ENCODE results near the gene ZNF835. TPM values are rescaled to one million over a fixed set of nuclear protein-coding genes. Genes with fewer than 3 reads are reported as not detected.

ZNF835 gene
- total and polyA plus RNA-seq, 2 of the 13 experiments (the other 11 are each of a cell fraction or from before 2014, with no cell fraction given) = not detected

- no peak for TF ChIP-seq PHF21A (CRISPR knock-in tag; IDR thresholded peaks at IDR 0.05)
- no peak for TF ChIP-seq EEA1 (CRISPR knock-in tag; IDR thresholded peaks at IDR 0.05; ENCODE audit: borderline replicate concordance)
These were observed 28.0 kb upstream of the ZNF835 start (continued) for GRCh38 chr19:56699552-56699951.

GRCh38 chr19:56692206-56692895, 20.8 kb upstream of the ZNF835 start:
- Histone ChIP-seq H3K9ac (ENCODE audit: insufficient read depth, low read depth, low read length) (no peak overlapping the region), H4K20me1 (ENCODE audit: insufficient read depth, low read length) (no peaks in the 10 kb centered on the region), H3K4me2 (ENCODE audit: low read depth, low read length) (no peak overlapping the region), H3K4me1 (ENCODE audit: insufficient read depth, low read length) (no peaks in the 10 kb centered on the region), H3K4me3 (replicated peaks in 1 of 3; ENCODE audit: insufficient read depth in 1 of 3, low read depth in 2 of 3, low read length in 3 of 3) (no peak overlapping the region), H3K27ac (ENCODE audit: extremely low read length, insufficient read depth, low read length) (no peak overlapping the region), H3K27me3 (ENCODE audit: control insufficient read depth in 1 of 2, insufficient read depth in 2 of 2, low read length in 2 of 2) (no peaks in the 10 kb centered on the region), H3K79me2 (ENCODE audit: insufficient read depth, low read length) (no peaks in the 10 kb centered on the region), H3K9me3 (ENCODE audit: low read length) (peaks cover 3% of the 10 kb centered on the region; the same call in 1 of the 2 replicates), H2AFZ (ENCODE audit: low read length) (no peak overlapping the region), H3K36me3 (replicated peaks in 1 of 2; ENCODE audit: control insufficient read depth in 1 of 2, insufficient read depth in 2 of 2, low read length in 2 of 2) (no peaks in the 10 kb centered on the region)
- 2% methylated on average over 8 of the region's 8 CpGs for WGBS (ENCODE audit: low lambda C conversion rate)
- intact Hi-C loops (cut with micrococcal nuclease; ENCODE audit: unreplicated experiment) (no loop called here), in situ Hi-C loops (cut with HindIII; ENCODE audit: extremely low pct_ligation_motif_present, low pct_unique_long_range_greater_than_20kb) (no loop called here)
- CTCF ChIA-PET (ENCODE audit: low intra/inter-chr PET ratio, low total read pairs) = interaction anchor here (0.6 kb wide), 1 partner anchor 34 kb away, joined by 3 read pairs; no protein-coding TSS in a partner anchor
- ATAC-seq (no peak), FAIRE-seq (no peak), DNase-seq (ENCODE audit: low spot score) (no peak)
- POLR2A ChIA-PET = no interaction called here
- BruUV-seq (replicated peaks) = no TSS peak
- TF ChIP-seq DMAP1 (CRISPR knock-in tag; IDR thresholded peaks at IDR 0.05) (no peak), SAP130 (CRISPR knock-in tag; IDR thresholded peaks at IDR 0.05; ENCODE audit: low read depth) (0 out of 2 replicates have a peak, but pooled peaks have one; percentile 13), FOSL2 (CRISPR knock-in tag; IDR thresholded peaks at IDR 0.05) (peak; percentile 65)

GRCh38 chr19:56690670-56691069, 19.1 kb upstream of the ZNF835 start:
- no peak overlapping the region for H3K27ac ChIP-seq (ENCODE audit: extremely low read length, insufficient read depth, low read length)
- no peaks in the 10 kb centered on the region for H3K27me3 ChIP-seq (ENCODE audit: control insufficient read depth in 1 of 2, insufficient read depth in 2 of 2, low read length in 2 of 2)
- intact Hi-C loops (cut with micrococcal nuclease; ENCODE audit: unreplicated experiment) (no loop called here), in situ Hi-C loops (cut with HindIII; ENCODE audit: extremely low pct_ligation_motif_present, low pct_unique_long_range_greater_than_20kb) (no loop called here)
- H2AFZ ChIP-seq (ENCODE audit: low read length) = no peak overlapping the region
- H3K79me2 ChIP-seq (ENCODE audit: insufficient read depth, low read length) = no peaks in the 10 kb centered on the region
- FAIRE-seq = no peak
- no peak for DNase-seq (ENCODE audit: low spot score)
- H4K20me1 ChIP-seq (ENCODE audit: insufficient read depth, low read length) = no peaks in the 10 kb centered on the region
- no TSS peak for BruUV-seq (replicated peaks)
- ATAC-seq = no peak
- POLR2A ChIA-PET = no interaction called here
- no peaks in the 10 kb centered on the region for H3K36me3 ChIP-seq (replicated peaks in 1 of 2; ENCODE audit: control insufficient read depth in 1 of 2, insufficient read depth in 2 of 2, low read length in 2 of 2)
- 61% methylated on average over 10 of the region's 10 CpGs for WGBS (ENCODE audit: low lambda C conversion rate)
- CTCF ChIA-PET (ENCODE audit: low intra/inter-chr PET ratio, low total read pairs) = no interaction called here
- H3K4me2 ChIP-seq (ENCODE audit: low read depth, low read length) = no peak overlapping the region
- no peak overlapping the region for H3K4me3 ChIP-seq (replicated peaks in 1 of 3; ENCODE audit: insufficient read depth in 1 of 3, low read depth in 2 of 3, low read length in 3 of 3)
- H3K9ac ChIP-seq (ENCODE audit: insufficient read depth, low read depth, low read length) = no peak overlapping the region
- H3K9me3 ChIP-seq (ENCODE audit: low read length) = peaks cover 6% of the 10 kb centered on the region; the same call in 1 of the 2 replicates
- no peaks in the 10 kb centered on the region for H3K4me1 ChIP-seq (ENCODE audit: insufficient read depth, low read length)
- TF ChIP-seq ZKSCAN1 (IDR thresholded peaks at IDR 0.05; ENCODE audit: low read length) = no peak
- no peak for TF ChIP-seq ZBTB44 (CRISPR knock-in tag; IDR thresholded peaks at IDR 0.05)
- TF ChIP-seq TERF1 (CRISPR knock-in tag; IDR thresholded peaks at IDR 0.05) = no peak
- no peak for TF ChIP-seq SALL1 (CRISPR knock-in tag; IDR thresholded peaks at IDR 0.05)
- TF ChIP-seq ETV6 (CRISPR knock-in tag; conservative IDR thresholded peaks at IDR 0.05) = no peak
- TF ChIP-seq ATF2 (CRISPR knock-in tag; IDR thresholded peaks at IDR 0.05) = no peak
